Raji (cell line): ENCODE measurements around the gene LCMT2.

Experiments
- POLR2A ChIP-seq: IDR thresholded peaks from 2 replicates; pipeline ENCODE4 v1.6.1; 2011; ENCODE audit warnings: low read depth, low read length, control low read depth; ENCODE audit not compliant: insufficient read depth

Gene LCMT2

DNA sequence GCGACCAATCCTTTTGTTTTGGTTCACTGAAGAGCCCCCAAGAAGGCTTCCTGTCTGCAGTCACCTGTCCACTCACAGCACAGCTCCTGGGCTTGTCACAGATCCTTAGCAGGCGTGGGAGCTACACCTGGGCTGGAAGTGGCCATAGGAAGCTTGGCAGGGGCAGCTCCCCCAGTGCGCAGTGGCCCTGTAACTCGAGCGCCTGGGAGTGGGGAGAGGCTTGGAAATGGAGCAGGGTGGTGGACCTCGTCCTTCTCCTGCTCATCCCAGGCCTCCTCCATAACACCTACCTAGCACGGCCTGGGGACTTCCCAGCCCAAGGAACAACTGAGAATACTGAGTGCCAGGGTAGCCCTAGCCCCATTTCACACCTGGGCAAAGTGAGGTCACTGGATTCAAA is 44.3 kb downstream of the LCMT2 start:
- TF ChIP-seq POLR2A: no peak

DNA sequence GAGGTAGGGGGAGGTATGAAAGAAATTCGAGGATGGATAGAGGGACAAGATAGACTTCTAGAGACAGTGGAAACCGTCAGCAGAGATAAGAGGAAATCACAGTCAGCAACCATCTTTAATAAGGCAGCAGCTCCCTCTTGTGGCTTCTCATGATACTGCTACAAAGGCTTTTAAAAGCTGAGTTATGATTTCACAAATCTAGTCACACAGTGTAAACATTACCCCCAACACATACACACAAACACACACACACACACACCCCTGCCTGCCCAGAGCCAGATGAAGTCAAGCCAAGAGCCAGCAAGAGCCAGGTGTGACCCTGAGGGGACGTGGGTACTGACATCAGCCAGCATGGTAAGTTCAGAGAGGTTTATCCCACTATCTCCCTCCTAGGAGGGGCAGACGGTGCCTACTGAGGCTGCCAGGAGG is 44.8 kb downstream of the LCMT2 start:
- TF ChIP-seq POLR2A: no peak

DNA sequence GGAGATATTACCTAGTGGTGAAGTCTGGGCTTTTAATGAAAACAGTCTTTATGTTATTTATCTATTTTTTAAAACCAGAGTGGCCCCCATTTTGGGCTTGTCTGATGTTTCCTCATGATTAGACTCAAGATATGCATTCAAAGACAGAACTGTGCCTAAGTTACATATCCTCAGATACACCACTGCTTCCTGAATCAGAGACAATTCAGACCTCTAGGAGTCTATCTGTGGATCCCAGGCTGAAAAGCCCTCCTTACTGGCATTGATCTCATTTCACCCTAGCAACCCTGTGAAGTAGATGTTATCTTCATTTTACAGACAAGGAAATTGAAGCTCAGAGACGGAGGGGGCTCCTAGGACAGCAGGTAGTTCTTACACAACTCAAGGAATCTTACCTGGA is 46.8 kb downstream of the LCMT2 start:
- TF ChIP-seq POLR2A: no peak

DNA sequence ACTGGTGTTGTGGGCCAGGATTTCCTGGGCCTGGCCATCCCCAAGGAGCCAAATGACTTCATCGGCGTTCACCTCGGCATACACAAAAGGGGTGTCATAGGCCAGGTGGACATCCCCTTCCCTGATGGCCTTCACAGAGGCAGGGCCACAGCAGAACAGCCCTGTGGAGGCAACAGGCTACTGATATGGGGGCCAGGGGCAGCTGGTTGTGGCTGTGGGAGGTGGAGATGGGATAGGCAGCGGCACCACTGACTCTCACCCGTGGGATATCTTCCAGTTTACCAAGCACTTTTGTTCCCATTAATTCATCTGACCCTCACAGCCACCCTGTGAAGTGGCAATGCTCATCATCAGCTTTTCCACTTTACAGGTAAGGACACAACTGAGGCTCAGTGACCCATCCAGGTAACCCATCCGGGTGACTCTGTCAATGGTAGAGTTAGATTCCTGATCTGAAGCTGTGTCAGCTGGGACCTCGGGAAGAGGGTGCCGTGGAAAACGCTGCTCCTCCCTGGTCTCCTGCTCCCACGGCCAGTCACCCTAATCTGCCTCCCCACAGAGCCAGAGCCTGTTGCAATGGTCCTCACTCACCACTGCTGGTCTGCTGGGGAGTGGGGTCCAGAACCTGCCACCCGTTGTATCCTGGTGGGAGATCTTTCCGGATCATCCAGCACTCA is 48.3 kb downstream of the LCMT2 start:
- no peak for TF ChIP-seq POLR2A

DNA sequence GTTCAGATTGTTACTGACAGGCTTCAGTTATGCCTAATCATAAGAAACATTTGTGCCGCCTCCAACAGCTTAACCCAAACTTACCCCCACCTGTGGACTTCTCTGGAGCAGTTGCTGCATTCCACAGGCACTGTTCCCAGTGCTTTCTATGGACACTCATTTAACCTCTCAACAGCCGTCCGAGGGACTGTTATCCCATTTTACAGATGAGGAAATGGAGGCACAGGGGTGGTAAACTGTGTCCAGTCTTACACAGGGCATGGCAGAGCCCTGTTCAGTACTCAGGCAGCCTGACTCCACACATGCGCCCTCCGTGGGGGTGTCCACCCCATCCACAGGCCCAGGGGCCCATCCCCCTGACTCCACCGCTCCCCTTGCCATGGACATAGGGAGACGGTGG is 49.4 kb downstream of the LCMT2 start:
- no peak for TF ChIP-seq POLR2A

DNA sequence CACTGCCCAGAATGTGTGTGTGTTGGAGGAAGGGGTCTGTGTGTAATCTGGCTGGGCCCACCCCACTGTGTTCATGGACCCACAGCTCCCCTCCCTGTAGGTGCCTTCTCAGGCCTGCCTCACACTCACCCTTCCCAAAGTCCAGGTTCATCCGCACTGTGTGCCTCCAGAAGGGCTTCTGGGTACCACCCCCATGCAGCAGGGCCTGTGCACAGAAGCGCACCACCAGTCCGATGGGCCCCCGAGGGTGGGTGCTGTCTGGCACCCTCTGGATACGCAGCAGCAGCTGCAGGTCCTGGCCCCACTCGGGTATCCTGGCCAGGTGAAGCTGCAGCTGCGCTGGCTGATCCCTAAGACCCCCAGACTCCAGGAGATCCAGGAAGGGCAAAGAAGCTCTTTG is 50.9 kb downstream of the LCMT2 start:
- no peak for TF ChIP-seq POLR2A

DNA sequence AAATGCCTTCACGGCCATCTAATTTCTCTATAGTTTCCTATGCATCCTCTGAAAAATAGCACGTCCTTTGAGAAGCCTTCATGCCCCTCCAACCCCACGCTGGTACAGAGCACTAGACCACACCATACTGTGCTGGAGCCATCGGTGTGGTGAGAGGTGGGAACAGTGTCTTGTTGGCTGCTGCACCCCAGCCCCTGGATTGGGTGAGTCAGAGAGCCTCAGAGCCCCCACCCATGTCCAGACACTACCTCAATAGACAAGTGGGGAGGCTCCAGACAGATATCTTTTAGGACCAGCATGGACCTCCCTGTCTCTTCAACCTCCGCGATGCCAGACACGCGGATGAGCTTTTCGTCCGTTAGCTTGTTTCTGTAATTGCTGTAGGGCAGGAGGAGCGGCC is 51.5 kb downstream of the LCMT2 start:
- no peak for TF ChIP-seq POLR2A

DNA sequence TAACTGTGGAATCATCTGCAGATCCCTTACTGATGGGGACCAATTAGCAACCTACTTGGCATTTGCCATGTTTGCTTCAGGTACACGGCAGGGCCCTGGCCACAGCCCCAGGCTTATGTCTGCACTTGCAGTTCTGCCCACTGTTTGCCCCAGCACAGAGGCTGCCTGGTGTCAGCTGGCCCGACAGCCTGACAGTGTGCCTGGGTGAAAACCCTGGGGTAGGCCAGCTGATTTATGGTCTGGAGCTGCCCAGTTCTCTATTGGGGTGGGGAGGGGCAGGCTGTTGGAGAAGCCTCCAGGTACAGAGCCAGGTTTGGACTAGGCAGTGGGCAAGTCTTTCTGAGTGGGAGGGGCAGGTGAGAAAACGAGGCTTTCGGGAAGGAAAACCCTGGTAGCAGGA is 52.5 kb downstream of the LCMT2 start:
- TF ChIP-seq POLR2A: no peak

DNA sequence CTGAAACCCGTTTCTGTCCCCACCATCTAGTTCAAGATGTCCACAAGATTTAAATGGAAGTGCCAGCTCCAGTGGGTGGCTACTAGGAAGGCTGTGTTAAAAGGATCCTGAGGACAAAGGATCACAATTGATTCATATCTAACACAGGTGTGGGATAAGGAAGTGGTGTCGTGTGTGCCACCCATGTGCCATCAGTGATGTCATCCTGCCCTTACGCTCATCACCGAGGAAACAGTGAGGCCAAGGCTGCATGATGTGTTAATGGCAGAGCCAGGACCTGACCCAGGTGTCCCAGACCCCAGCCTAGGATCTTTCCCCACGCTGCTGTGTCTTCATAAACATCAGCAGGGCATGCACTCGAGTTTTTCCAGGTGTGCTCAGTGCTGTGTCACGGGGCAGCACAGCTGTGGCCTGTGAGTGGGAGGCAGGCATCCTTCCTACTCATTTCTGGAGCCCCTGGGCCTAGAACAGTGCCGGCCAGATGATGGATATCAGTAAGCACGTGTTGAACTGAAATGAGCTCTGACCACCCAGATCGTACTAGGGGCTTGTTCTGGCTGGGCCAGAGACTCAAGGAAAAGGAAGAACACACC is 53.0 kb downstream of the LCMT2 start:
- TF ChIP-seq POLR2A: no peak

DNA sequence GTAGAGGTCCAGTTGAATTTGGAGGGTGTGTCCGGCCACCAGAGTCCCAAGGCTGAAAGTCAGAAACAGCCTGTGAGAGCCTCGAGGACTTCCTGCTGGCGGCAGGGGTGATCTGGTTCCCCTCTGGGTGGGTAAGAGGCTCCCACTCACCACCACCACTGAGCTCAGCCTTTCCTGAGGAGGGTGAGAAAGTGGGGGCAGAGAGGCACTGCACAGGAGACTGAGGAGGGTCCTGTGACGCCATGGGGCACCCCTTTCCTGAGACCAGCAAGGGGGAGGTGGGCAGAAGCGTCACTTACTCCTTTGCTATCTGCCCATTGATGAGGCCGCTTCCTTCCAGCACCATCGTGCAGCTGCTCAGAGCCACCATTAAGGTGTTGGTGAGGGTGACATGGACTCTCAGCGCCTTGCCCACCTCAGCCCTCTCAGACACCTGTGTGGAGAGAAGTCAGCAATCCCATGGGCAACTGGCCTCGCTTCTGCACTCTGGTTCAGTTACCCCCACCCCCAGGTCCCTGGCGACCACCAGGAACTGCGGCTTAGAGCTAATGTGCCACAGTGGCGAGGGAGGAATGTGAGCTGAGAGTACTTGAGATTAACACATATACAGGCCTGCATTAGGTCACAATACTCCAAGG is 53.7 kb downstream of the LCMT2 start:
- no peak for TF ChIP-seq POLR2A

DNA sequence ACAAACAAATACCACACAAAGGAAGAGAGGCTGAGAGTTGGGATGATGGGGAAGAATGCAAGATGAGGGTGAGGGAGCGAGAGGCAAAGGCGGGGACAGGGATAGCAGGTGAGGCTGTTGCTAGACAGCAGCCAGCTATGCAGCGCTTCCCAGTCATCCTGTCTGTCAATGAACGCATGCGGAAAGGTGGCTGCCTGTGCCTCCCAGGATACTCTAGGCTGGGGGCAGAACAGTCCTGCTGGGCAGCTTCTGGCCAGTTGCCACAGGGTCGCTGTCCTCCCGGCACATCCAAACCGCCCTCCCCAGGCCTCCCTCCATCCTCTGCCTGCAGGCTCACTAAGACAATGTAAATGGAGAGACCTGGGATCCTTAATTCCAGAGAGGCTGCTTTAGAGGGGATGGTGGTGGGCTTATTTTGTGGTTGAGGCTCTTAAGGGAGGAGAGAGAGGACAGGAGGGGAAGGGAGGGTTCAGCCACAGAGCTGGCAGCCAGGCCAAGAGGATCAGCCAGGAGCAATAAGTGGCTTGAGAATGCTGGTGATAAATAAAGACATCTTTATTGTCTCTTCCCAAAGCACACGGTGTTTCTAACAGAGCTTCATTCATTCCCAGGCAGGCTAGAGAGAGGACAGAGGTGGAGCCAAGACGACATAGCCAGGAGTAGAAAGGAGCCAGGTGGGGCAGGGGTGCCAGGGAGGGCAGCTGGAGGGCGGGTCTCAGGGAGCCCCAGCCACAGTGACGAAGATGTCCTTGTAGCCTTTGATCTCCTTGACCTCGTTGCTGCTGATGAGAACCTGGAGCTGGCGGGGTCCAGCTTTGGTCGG is 54.4 kb downstream of the LCMT2 start:
- TF ChIP-seq POLR2A: no peak

DNA sequence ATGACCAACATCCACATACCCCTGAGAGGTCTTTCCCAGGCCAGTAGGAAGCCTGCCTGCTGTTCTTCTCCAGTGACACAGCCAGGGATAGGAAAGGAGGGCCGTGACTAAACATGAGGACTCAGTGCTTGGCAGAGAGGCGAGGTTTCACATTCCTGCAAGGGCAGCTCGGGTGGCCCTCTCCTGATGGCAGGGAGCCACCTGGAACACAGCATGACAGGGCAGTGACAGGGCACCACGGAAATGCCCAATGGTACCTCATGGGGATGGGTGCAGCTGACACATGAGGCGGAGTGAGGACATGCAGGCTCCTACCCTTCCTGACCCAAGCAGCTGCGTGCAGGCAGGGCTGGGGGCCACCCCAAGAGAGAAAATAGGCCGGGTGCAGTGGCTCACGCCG is 56.2 kb downstream of the LCMT2 start:
- TF ChIP-seq POLR2A: no peak
